OCI-LY7 (cell line): ENCODE measurements around the gene EPB41L1.

Experiments used
- EZH2phosphoT487 ChIP-seq: fragments of 200-600 bp; sonication (generic); IDR thresholded peaks from 2 replicates; pipeline ENCODE4 v1.6.1; 2018; ENCODE audit warnings: low read depth, borderline replicate concordance, mild to moderate bottlenecking, mixed run types, antibody characterized with exemption, low read length, moderate library complexity, mixed read lengths
- TF ChIP-seq, protein P1 (sequence below): fragments of 200-600 bp; sonication (generic); conservative IDR thresholded peaks from 2 replicates; pipeline ENCODE4 v1.5.1; 2014; ENCODE audit warnings: mild to moderate bottlenecking, antibody characterized with exemption, low read length, moderate library complexity, mixed read lengths

DNA sequence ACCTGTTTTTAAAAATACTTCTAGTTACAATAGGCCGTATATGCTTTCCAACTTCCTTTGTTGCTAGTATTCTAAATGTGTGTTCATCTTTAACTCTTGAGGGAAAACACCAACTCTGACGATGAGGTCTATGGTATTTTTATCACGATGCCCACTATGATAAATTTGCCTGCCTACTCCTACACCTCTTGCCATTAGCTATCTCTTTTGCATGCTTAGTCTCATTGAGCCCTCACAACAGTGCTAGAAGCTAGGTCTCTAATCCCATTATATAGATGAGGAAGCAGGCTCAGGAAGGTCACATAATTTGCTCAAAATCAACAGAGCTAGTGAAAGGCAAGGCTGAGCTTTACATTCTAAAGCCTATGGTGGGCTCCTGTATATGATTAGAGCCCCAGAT is 94.9 kb downstream of the EPB41L1 start:
- TF ChIP-seq, protein P1, sequence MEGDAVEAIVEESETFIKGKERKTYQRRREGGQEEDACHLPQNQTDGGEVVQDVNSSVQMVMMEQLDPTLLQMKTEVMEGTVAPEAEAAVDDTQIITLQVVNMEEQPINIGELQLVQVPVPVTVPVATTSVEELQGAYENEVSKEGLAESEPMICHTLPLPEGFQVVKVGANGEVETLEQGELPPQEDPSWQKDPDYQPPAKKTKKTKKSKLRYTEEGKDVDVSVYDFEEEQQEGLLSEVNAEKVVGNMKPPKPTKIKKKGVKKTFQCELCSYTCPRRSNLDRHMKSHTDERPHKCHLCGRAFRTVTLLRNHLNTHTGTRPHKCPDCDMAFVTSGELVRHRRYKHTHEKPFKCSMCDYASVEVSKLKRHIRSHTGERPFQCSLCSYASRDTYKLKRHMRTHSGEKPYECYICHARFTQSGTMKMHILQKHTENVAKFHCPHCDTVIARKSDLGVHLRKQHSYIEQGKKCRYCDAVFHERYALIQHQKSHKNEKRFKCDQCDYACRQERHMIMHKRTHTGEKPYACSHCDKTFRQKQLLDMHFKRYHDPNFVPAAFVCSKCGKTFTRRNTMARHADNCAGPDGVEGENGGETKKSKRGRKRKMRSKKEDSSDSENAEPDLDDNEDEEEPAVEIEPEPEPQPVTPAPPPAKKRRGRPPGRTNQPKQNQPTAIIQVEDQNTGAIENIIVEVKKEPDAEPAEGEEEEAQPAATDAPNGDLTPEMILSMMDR: no peak
- no peak for TF ChIP-seq EZH2phosphoT487
